CD14-positive monocyte (primary cell): Measurements from ENCODE around the gene HHIP. TPM values are rescaled to one million over a fixed set of nuclear protein-coding genes. Genes with fewer than 3 reads are reported as not detected.

Experiments used
- DNase-seq, 3 donors: peaks; one replicate each; pipeline ENCODE4 v3.0.0-alpha.2; 2011 to 2022
- H2AFZ ChIP-seq: 2 replicates; pipeline ENCODE4 v1.6.0; 2012; ENCODE audit warnings: mild to moderate bottlenecking, low read depth, low read length, inconsistent platforms; ENCODE audit not compliant: insufficient read depth, poor library complexity, severe bottlenecking
- H3K27ac ChIP-seq, 2 donors: 1 replicate in 1 of 2; 2 replicates in 1 of 2; pipeline ENCODE4 v1.5.1; 2012 to 2013; ENCODE audit warnings: low read length in 2 of 2, control low read depth in 1 of 2, inconsistent platforms in 1 of 2, low read depth in 1 of 2, mild to moderate bottlenecking in 1 of 2
- H3K27me3 ChIP-seq, 2 donors: one replicate each; pipeline versions ENCODE4 v1.6.0 to v1.6.1; 2011 to 2013; ENCODE audit warnings: low read length in 2 of 2; ENCODE audit not compliant: control insufficient read depth in 2 of 2, insufficient read depth in 2 of 2
- H3K36me3 ChIP-seq, 2 donors: replicated peaks in 1 of 2; 1 replicate in 1 of 2; 2 replicates in 1 of 2; pipeline versions ENCODE4 v1.5.1 to v1.6.1; 2012 to 2013; ENCODE audit warnings: low read length in 2 of 2, control low read depth in 1 of 2, inconsistent platforms in 1 of 2, mild to moderate bottlenecking in 1 of 2; ENCODE audit not compliant: insufficient read depth in 2 of 2, control insufficient read depth in 1 of 2
- H3K4me1 ChIP-seq, 2 donors: 1 replicate in 1 of 2; 2 replicates in 1 of 2; pipeline versions ENCODE4 v1.5.1 to v1.6.1; 2012 to 2013; ENCODE audit warnings: low read length in 2 of 2, control low read depth in 1 of 2, inconsistent platforms in 1 of 2, mild to moderate bottlenecking in 1 of 2, moderate library complexity in 1 of 2; ENCODE audit not compliant: insufficient read depth in 2 of 2, control insufficient read depth in 1 of 2
- H3K4me2 ChIP-seq: replicated peaks from 2 replicates; pipeline ENCODE3; 2012; ENCODE audit warnings: low read length, moderate library complexity, mild to moderate bottlenecking; ENCODE audit not compliant: poor library complexity, severe bottlenecking; ENCODE audit errors: extremely low read depth
- H3K4me3 ChIP-seq, 3 experiments: fragments of 200-600 bp in 1 of 3; sonication (generic) in 1 of 3; replicated peaks in 1 of 3; 1 replicate in 2 of 3; 2 replicates in 1 of 3; pipeline ENCODE4 v1.5.1; 2011 to 2013; ENCODE audit warnings: low read length in 3 of 3, mild to moderate bottlenecking in 3 of 3, control low read depth in 2 of 3, low read depth in 2 of 3, inconsistent platforms in 1 of 3, moderate library complexity in 1 of 3
- H3K79me2 ChIP-seq: 2 replicates; pipeline ENCODE4 v1.6.0; 2012; ENCODE audit warnings: mild to moderate bottlenecking, control low read depth, inconsistent platforms, low read length, moderate library complexity; ENCODE audit not compliant: insufficient read depth
- H3K9ac ChIP-seq: 2 replicates; pipeline ENCODE4 v1.6.0; 2017; ENCODE audit warnings: low read length, mild to moderate bottlenecking; ENCODE audit not compliant: insufficient read depth, poor library complexity, severe bottlenecking
- H3K9me3 ChIP-seq, 2 donors: replicated peaks in 1 of 2; 1 replicate in 1 of 2; 2 replicates in 1 of 2; pipeline versions ENCODE4 v1.5.1 to v1.6.1; 2012 to 2013; ENCODE audit warnings: low read length in 2 of 2, control low read depth in 1 of 2; ENCODE audit not compliant: control insufficient read depth in 1 of 2, insufficient read depth in 1 of 2
- H4K20me1 ChIP-seq: 2 replicates; pipeline ENCODE4 v1.6.0; 2012; ENCODE audit warnings: mild to moderate bottlenecking, low read length, control low read depth, moderate library complexity; ENCODE audit not compliant: insufficient read depth
- H3K27ac Mint-ChIP-seq, 7 donors: one replicate each; pipeline ENCODE4 v1.8.0; 2020; ENCODE audit warnings: mild to moderate bottlenecking in 7 of 7, mixed read lengths in 7 of 7, moderate library complexity in 6 of 7, inconsistent platforms in 2 of 7
- H3K27me3 Mint-ChIP-seq, 3 donors: one replicate each; pipeline ENCODE4 v1.8.0; 2021 to 2022; ENCODE audit warnings: low read depth in 3 of 3, mild to moderate bottlenecking in 3 of 3, mixed read lengths in 3 of 3, moderate library complexity in 3 of 3, inconsistent platforms in 1 of 3
- H3K36me3 Mint-ChIP-seq, 2 donors: one replicate each; pipeline ENCODE4 v1.8.0; 2020; ENCODE audit warnings: mixed read lengths in 2 of 2, inconsistent platforms in 1 of 2, mild to moderate bottlenecking in 1 of 2
- H3K4me1 Mint-ChIP-seq: one replicate; pipeline ENCODE4 v1.8.0; 2020; ENCODE audit warnings: mild to moderate bottlenecking, mixed read lengths
- H3K4me3 Mint-ChIP-seq, 2 donors: one replicate each; pipeline ENCODE4 v1.8.0; 2020; ENCODE audit warnings: mild to moderate bottlenecking in 2 of 2, mixed read lengths in 2 of 2, moderate library complexity in 1 of 2
- H3K9me3 Mint-ChIP-seq, 7 donors: one replicate each; pipeline ENCODE4 v1.8.0; 2020 to 2022; ENCODE audit warnings: mixed read lengths in 7 of 7, mild to moderate bottlenecking in 6 of 7, moderate library complexity in 6 of 7, inconsistent platforms in 2 of 7
- intact Hi-C, 2 donors: fragments of 100-400 bp; cut with micrococcal nuclease; formaldehyde crosslinking; loops; one replicate each; pipeline versions ENCODE4 v1.15.0 to v1.15.1; 2023
- polyA plus RNA-seq, 3 donors: library from polyadenylated mRNA; depleted of rRNA in 1 of 3; unstranded in 2 of 3; stranded (reverse) in 1 of 3; fragments of 300-500 nt in 2 of 3; fragments of >200 nt in 1 of 3; fragmentation: Illumina TruSeq in 2 of 3; gene quantifications; 1 replicate in 2 of 3; 2 replicates in 1 of 3; pipeline ENCODE4 v1.2.3, GENCODE V29; 2012 to 2021
- TF ChIP-seq, protein P1 (sequence below): fragments of 200-600 bp; IDR thresholded peaks from one replicate; pipeline ENCODE4 v1.8.0; 2022; ENCODE audit warnings: antibody characterized with exemption, mild to moderate bottlenecking

HHIP gene
- polyA plus RNA-seq, 3 donors = not detected

DNA sequence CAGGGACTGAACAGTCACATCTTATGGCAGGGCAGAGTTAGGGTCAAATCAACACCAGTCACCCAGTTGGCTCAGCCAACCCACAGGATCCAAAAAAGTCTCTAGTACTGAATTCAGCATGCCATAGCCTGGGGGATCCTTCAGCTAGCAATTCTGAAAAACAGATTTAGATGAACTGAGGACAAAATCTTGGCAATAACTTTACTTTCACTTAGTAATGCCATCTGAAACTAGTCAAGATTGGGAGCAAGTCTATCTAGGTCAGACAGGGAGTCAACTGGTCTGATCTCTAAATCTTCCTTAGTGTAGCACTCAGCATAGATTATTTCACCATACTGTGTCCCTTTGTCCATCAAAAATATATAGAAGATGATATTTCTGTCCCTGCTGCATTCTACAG is 76.0 kb downstream of the HHIP start:
- Histone ChIP-seq H3K27ac (no peak overlapping the region), H3K79me2 (no peaks in the 10 kb centered on the region), H3K4me2 (no peak overlapping the region), H3K4me3 (no peak overlapping the region), H4K20me1 (no peaks in the 10 kb centered on the region), H3K9ac (no peak overlapping the region), H3K27me3 (no peaks in the 10 kb centered on the region), H3K4me1 (peaks cover 0 to 4% of the 10 kb centered on the region in 2 donors), H3K9me3 (no peaks in the 10 kb centered on the region), H2AFZ (no peak overlapping the region), H3K36me3 (no peaks in the 10 kb centered on the region)
- H3K9me3 Mint-ChIP-seq = no peaks in the 10 kb centered on the region
- no peak overlapping the region for H3K27ac Mint-ChIP-seq
- TF ChIP-seq, protein P1, sequence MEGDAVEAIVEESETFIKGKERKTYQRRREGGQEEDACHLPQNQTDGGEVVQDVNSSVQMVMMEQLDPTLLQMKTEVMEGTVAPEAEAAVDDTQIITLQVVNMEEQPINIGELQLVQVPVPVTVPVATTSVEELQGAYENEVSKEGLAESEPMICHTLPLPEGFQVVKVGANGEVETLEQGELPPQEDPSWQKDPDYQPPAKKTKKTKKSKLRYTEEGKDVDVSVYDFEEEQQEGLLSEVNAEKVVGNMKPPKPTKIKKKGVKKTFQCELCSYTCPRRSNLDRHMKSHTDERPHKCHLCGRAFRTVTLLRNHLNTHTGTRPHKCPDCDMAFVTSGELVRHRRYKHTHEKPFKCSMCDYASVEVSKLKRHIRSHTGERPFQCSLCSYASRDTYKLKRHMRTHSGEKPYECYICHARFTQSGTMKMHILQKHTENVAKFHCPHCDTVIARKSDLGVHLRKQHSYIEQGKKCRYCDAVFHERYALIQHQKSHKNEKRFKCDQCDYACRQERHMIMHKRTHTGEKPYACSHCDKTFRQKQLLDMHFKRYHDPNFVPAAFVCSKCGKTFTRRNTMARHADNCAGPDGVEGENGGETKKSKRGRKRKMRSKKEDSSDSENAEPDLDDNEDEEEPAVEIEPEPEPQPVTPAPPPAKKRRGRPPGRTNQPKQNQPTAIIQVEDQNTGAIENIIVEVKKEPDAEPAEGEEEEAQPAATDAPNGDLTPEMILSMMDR = no peak
- DNase-seq = no peak
- peaks cover 3% of the 10 kb centered on the region for H3K4me1 Mint-ChIP-seq
- no peaks in the 10 kb centered on the region for H3K36me3 Mint-ChIP-seq
- intact Hi-C loops = no loop called here
- peaks cover 0 to 3% (median 0%) of the 10 kb centered on the region in 3 donors for H3K27me3 Mint-ChIP-seq
- H3K4me3 Mint-ChIP-seq = no peak overlapping the region

DNA sequence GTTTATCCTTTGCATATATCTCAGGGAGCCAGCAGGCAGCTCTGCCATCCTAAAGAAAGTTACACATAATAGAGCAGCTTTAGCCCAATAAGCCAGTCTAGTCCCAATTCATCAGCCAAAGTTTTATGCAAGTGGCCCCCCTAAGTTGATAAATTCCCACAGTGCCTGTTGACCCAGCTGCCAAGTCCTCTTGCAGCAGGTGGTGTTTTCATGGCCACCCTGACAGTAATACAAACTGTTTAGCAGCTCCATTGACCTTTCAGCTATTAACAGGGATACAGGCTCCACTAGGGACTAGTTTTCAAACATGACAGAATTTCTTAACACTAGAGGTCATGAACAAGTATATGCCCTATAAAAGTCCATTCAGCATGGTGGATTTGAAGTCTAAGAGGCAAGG is 77.5 kb downstream of the HHIP start:
- Histone ChIP-seq H3K4me1 (peaks cover 0 to 4% of the 10 kb centered on the region in 2 donors), H4K20me1 (no peaks in the 10 kb centered on the region), H3K27me3 (no peaks in the 10 kb centered on the region), H2AFZ (no peak overlapping the region), H3K9ac (no peak overlapping the region), H3K79me2 (no peaks in the 10 kb centered on the region), H3K9me3 (no peaks in the 10 kb centered on the region), H3K36me3 (no peaks in the 10 kb centered on the region), H3K4me3 (no peak overlapping the region), H3K27ac (no peak overlapping the region), H3K4me2 (no peak overlapping the region)
- Mint-ChIP-seq H3K4me1 (peaks cover 3% of the 10 kb centered on the region), H3K27me3 (peaks cover 0 to 3% (median 0%) of the 10 kb centered on the region in 3 donors), H3K4me3 (no peak overlapping the region), H3K27ac (no peak overlapping the region), H3K9me3 (no peaks in the 10 kb centered on the region), H3K36me3 (no peaks in the 10 kb centered on the region)
- TF ChIP-seq, protein P1 = no peak
- intact Hi-C loops = no loop called here
- DNase-seq = no peak
